GM10847 (cell line): Measurements from ENCODE around the gene SPDYE4.

Experiments used
- POLR2A ChIP-seq: IDR thresholded peaks from 2 replicates; pipeline ENCODE4 v1.6.1; 2011; ENCODE audit not compliant: insufficient read length; ENCODE audit errors: extremely low read depth

The SPDYE4 gene

GRCh38 chr17:8749616-8750015, 8.7 kb downstream of the SPDYE4 start:
- TF ChIP-seq POLR2A: no peak

- TF ChIP-seq POLR2A: no peak
These were observed 10.6 kb downstream of the SPDYE4 start for GRCh38 chr17:8747742-8748141.

GRCh38 chr17:8746501-8747236, 11.7 kb downstream of the SPDYE4 start:
- no peak for TF ChIP-seq POLR2A

GRCh38 chr17:8745586-8746500, 12.5 kb downstream of the SPDYE4 start:
- TF ChIP-seq POLR2A: no peak

GRCh38 chr17:8744086-8744785, 14.1 kb downstream of the SPDYE4 start:
- no peak for TF ChIP-seq POLR2A

GRCh38 chr17:8742819-8743218, 15.5 kb downstream of the SPDYE4 start:
- no peak for TF ChIP-seq POLR2A

- no peak for TF ChIP-seq POLR2A
These were observed 16.1 kb downstream of the SPDYE4 start for GRCh38 chr17:8742274-8742673.

GRCh38 chr17:8741771-8742170, 16.6 kb downstream of the SPDYE4 start:
- TF ChIP-seq POLR2A: no peak

- TF ChIP-seq POLR2A: no peak
These were observed 17.0 kb downstream of the SPDYE4 start for GRCh38 chr17:8741366-8741765.

GRCh38 chr17:8740486-8740885, 17.9 kb downstream of the SPDYE4 start:
- TF ChIP-seq POLR2A: no peak

- no peak for TF ChIP-seq POLR2A
These were observed 19.2 kb downstream of the SPDYE4 start for GRCh38 chr17:8739097-8739496.

GRCh38 chr17:8736796-8737195, 21.6 kb downstream of the SPDYE4 start:
- TF ChIP-seq POLR2A: no peak

- TF ChIP-seq POLR2A: no peak
These were observed 22.0 kb downstream of the SPDYE4 start for GRCh38 chr17:8736362-8736761.

- no peak for TF ChIP-seq POLR2A
These were observed 22.9 kb downstream of the SPDYE4 start for GRCh38 chr17:8735336-8735939.

GRCh38 chr17:8734876-8735275, 23.5 kb downstream of the SPDYE4 start:
- TF ChIP-seq POLR2A: no peak
